Activated CD4-positive, alpha-beta T cell treated with anti-CD3 and anti-CD28 coated beads, Interleukin-2, amount 50 U/mL, for 16 hours (primary cell): ENCODE results near the gene MFN1.

Experiments
- DNase-seq: peaks from one replicate; pipeline ENCODE4 v3.0.0-alpha.2; 2020

Gene MFN1

DNA sequence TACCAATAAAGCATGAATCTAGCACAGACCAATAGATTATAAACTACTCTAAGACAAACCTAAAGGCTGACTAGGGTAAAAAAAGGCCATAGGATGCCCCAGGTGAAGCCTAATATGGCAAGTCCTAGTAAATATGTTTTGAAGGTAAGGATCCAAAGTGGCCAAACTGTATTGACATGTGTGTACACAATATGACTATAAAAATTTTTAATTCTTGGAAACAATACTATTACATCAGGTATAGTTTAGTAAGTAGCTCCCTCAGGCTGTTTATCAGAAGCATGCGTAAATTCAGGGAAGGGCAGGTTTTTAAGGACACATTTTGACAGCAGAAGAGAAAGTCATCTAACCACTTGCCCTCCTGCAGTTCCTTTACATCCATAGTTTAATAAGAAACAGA lies 84.9 kb downstream of the MFN1 start:
- no peak for DNase-seq

DNA sequence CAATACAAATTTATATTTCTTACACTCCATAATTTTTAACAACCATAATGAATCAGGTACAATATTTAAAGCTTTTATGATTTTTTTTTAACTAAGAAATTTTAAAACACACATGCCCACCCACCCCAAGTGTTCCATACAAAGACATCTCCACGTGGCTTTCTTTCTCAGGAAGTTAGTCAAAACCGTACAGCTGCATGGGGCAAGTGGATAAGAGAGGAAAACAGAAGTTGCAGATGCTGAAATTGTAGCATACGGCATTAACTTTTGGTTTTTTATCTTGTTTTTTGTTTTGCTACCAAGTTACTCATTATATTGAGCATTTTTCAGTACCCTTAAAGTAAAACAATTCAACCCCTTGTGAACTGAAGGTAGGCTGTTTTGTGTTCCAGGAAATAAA lies 89.0 kb downstream of the MFN1 start:
- no peak for DNase-seq

DNA sequence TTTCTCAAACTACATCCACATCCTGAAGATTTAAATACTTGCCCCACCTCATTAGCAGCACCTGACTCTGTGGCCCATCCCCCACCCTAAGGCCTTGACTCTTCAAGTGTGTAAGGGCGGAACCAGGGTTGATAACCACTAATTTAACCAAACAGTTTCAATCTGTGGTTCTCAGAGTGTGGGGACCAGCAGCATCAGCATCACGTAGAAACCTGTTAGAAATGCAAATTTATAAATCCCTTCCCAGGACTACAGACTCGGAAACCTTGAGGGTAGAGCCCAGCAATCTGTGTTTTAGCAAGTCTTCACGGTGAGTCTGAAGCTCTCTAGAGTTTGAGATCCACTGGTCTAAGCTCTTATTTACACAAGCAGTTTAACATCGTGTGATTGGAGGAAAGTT lies 91.3 kb downstream of the MFN1 start:
- DNase-seq = no peak
